Gastroesophageal sphincter (tissue), 3 donors: ENCODE measurements around the gene FGF14.

Source experiments
- CTCF ChIP-seq, 4 experiments: fragments of 200-600 bp in 2 of 4; fragments of 450-650 bp in 2 of 4; sonication (generic) in 1 of 4; IDR thresholded peaks; one replicate each; pipeline ENCODE4 v1.5.1; 2017 to 2019; ENCODE audit warnings: antibody characterized with exemption in 4 of 4, mild to moderate bottlenecking in 2 of 4, moderate library complexity in 2 of 4
- POLR2A ChIP-seq, 2 donors: fragments of 450-650 bp; IDR thresholded peaks; one replicate each; pipeline ENCODE4 v1.6.1; 2017; ENCODE audit warnings: antibody characterized with exemption in 2 of 2, mild to moderate bottlenecking in 2 of 2, moderate library complexity in 1 of 2

- no peak for TF ChIP-seq CTCF (IDR thresholded peaks at IDR 0.05)
- TF ChIP-seq POLR2A (IDR thresholded peaks at IDR 0.05): no peak
Measured at GRCh38 chr13:102000764-102001163, 401.1 kb downstream of the FGF14 start.
